HG02678 (cell line): Measurements from ENCODE around the gene SYT13.
"Not testable (repeated sequence)": the region's sequence is repeated elsewhere in the genome, so short reads cannot be mapped to it uniquely, and the experiment has no call there.

Experiments
- ATAC-seq: cut with Tn5 transposase; IDR thresholded peaks from one replicate; pipeline ENCODE4 v1.9.1; 2021; ENCODE audit warnings: mild to moderate bottlenecking, moderate library complexity; ENCODE audit not compliant: unreplicated experiment

Gene SYT13

GRCh38 chr11:45313171-45313865 is 27.2 kb upstream of the SYT13 start:
- no peak for ATAC-seq

GRCh38 chr11:45305874-45306623 is 19.9 kb upstream of the SYT13 start:
- no peak for ATAC-seq

GRCh38 chr11:45304992-45305335 is 18.8 kb upstream of the SYT13 start:
- no peak for ATAC-seq

GRCh38 chr11:45304111-45304991 is 18.2 kb upstream of the SYT13 start:
- ATAC-seq, result no peak

GRCh38 chr11:45303316-45303715 is 17.2 kb upstream of the SYT13 start:
- ATAC-seq, result no peak

- ATAC-seq, result no peak
Measured at GRCh38 chr11:45301537-45302246, 15.6 kb upstream of the SYT13 start.

GRCh38 chr11:45300715-45301114 is 14.6 kb upstream of the SYT13 start:
- no peak for ATAC-seq

GRCh38 chr11:45298718-45299117 is 12.6 kb upstream of the SYT13 start:
- ATAC-seq, result no peak

- no peak for ATAC-seq
Measured at GRCh38 chr11:45296075-45296474, 9.9 kb upstream of the SYT13 start.

- no peak for ATAC-seq
Measured at GRCh38 chr11:45294499-45294898, 8.4 kb upstream of the SYT13 start.

GRCh38 chr11:45293566-45294192 is 7.5 kb upstream of the SYT13 start:
- ATAC-seq, result not testable (repeated sequence)

- ATAC-seq, result no peak
Measured at GRCh38 chr11:45290586-45290985, 4.4 kb upstream of the SYT13 start.

- ATAC-seq, result no peak
Measured at GRCh38 chr11:45289369-45289768, 3.2 kb upstream of the SYT13 start.

GRCh38 chr11:45288339-45288738 is 2.2 kb upstream of the SYT13 start:
- ATAC-seq, result no peak

- no peak for ATAC-seq
Measured at GRCh38 chr11:45287316-45287903, 1.3 kb upstream of the SYT13 start.

- no peak for ATAC-seq
Measured at GRCh38 chr11:45285250-45285828, 802 bp downstream of the SYT13 start.

- no peak for ATAC-seq
Measured at GRCh38 chr11:45282081-45282480, 4.1 kb downstream of the SYT13 start.

GRCh38 chr11:45280449-45280848 is 5.7 kb downstream of the SYT13 start:
- peak; percentile 58 for ATAC-seq

- no peak for ATAC-seq
Measured at GRCh38 chr11:45279645-45280044, 6.5 kb downstream of the SYT13 start.

- no peak for ATAC-seq
Measured at GRCh38 chr11:45278714-45279113, 7.4 kb downstream of the SYT13 start.
